AG04450 (cell line): ENCODE results near the gene ANKS1B. TPM values are rescaled to one million over a fixed set of nuclear protein-coding genes. Genes with fewer than 3 reads are reported as not detected.

Experiments used
- CTCF ChIA-PET: fragments of 300-600, 350-600 bp; formaldehyde crosslinking; extraction: SDS; loops from one replicate; lab custom pipeline; 2022; ENCODE audit warnings: antibody characterized with exemption, inconsistent platforms; lab: Charles Lee
- POLR2A ChIA-PET: fragments of 350-600 bp; formaldehyde crosslinking; extraction: SDS; loops from one replicate; lab custom pipeline; 2021; ENCODE audit warnings: antibody characterized with exemption, inconsistent platforms; lab: Yijun Ruan, JAX
- DNase-seq: peaks from one replicate; pipeline ENCODE4 v3.0.0-alpha.2; 2011; ENCODE audit warnings: low read depth, low spot score
- H3K27ac ChIP-seq: one replicate; pipeline ENCODE4 v1.5.1; 2012; ENCODE audit warnings: low read depth, low read length, control low read depth
- H3K27me3 ChIP-seq: one replicate; pipeline ENCODE4 v1.6.0; 2012; ENCODE audit warnings: low read length; ENCODE audit not compliant: control insufficient read depth, insufficient read depth
- H3K4me3 ChIP-seq: 2 replicates; pipeline ENCODE4 v1.5.1; 2011; ENCODE audit warnings: mild to moderate bottlenecking, low read depth, low read length, control low read depth
- H3K9me3 ChIP-seq: 2 replicates; pipeline ENCODE4 v1.5.1; 2012; ENCODE audit warnings: low read length; ENCODE audit not compliant: control insufficient read depth, insufficient read depth
- CTCF ChIP-seq: IDR thresholded peaks from 2 replicates; pipeline ENCODE4 v1.5.1; 2011; ENCODE audit warnings: low read depth, low read length, control low read depth, inconsistent platforms
- polyA plus RNA-seq: library from polyadenylated mRNA; depleted of rRNA; stranded (reverse); fragments of >200 nt; gene quantifications from 2 replicates; pipeline ENCODE4 v1.2.3, GENCODE V29; 2011

Gene ANKS1B
- polyA plus RNA-seq, 1 experiment, result 0.22 TPM

- ChIA-PET CTCF (no interaction called here), POLR2A (no interaction called here)
- H3K9me3 ChIP-seq, result no peaks in the 10 kb centered on the region
- no peak for DNase-seq
- H3K27me3 ChIP-seq, result no peaks in the 10 kb centered on the region
- H3K27ac ChIP-seq, result no peak overlapping the region
- no peak overlapping the region for H3K4me3 ChIP-seq
- TF ChIP-seq CTCF, result no peak
Measured at GRCh38 chr12:99024191-99024590, 960.5 kb downstream of the ANKS1B start.

- POLR2A ChIA-PET, result no interaction called here
- H3K9me3 ChIP-seq, result no peaks in the 10 kb centered on the region
- no peak for TF ChIP-seq CTCF
- H3K27me3 ChIP-seq, result no peaks in the 10 kb centered on the region
- CTCF ChIA-PET, result interaction anchor here (0.9 kb wide), 1 partner anchor 22 kb away, joined by 4 read pairs; no protein-coding TSS in a partner anchor
- no peak overlapping the region for H3K4me3 ChIP-seq
- no peak overlapping the region for H3K27ac ChIP-seq
- no peak for DNase-seq
Measured at GRCh38 chr12:99020871-99021270, 963.9 kb downstream of the ANKS1B start.

GRCh38 chr12:99019798-99020197 lies 964.9 kb downstream of the ANKS1B start:
- Histone ChIP-seq H3K27ac (no peak overlapping the region), H3K9me3 (no peaks in the 10 kb centered on the region), H3K27me3 (no peaks in the 10 kb centered on the region), H3K4me3 (no peak overlapping the region)
- TF ChIP-seq CTCF, result no peak
- ChIA-PET CTCF (no interaction called here), POLR2A (no interaction called here)
- DNase-seq, result no peak

GRCh38 chr12:99017971-99018370 lies 966.8 kb downstream of the ANKS1B start:
- TF ChIP-seq CTCF, result no peak
- Histone ChIP-seq H3K4me3 (no peak overlapping the region), H3K27me3 (no peaks in the 10 kb centered on the region), H3K27ac (no peak overlapping the region), H3K9me3 (no peaks in the 10 kb centered on the region)
- DNase-seq, result no peak
- ChIA-PET POLR2A (no interaction called here), CTCF (no interaction called here)

- no peaks in the 10 kb centered on the region for H3K27me3 ChIP-seq
- no peaks in the 10 kb centered on the region for H3K9me3 ChIP-seq
- ChIA-PET POLR2A (no interaction called here), CTCF (interaction anchor here (2.4 kb wide), 1 partner anchor 11 kb away, joined by 11 read pairs; no protein-coding TSS in a partner anchor)
- DNase-seq, result no peak
- no peak overlapping the region for H3K4me3 ChIP-seq
- no peak for TF ChIP-seq CTCF
- no peak overlapping the region for H3K27ac ChIP-seq
Measured at GRCh38 chr12:99009654-99010296, 975.0 kb downstream of the ANKS1B start.
